ENCODE data around the gene HDAC8. TPM values are rescaled to one million over a fixed set of nuclear protein-coding genes. Genes with fewer than 3 reads are reported as not detected.
"Not testable (repeated sequence)": the region's sequence is repeated elsewhere in the genome, so short reads cannot be mapped to it uniquely, and the experiment has no call there.

Gene HDAC8
- total RNA-seq, 1 donor from 2014 or later: 39.6 TPM

GRCh38 chrX:72554448-72555140, 18.0 kb downstream of the HDAC8 start:
- ATAC-seq (ENCODE audit: low read depth): no peak

GRCh38 chrX:72552443-72552842, 20.2 kb downstream of the HDAC8 start:
- DNase-seq; ATAC-seq (ENCODE audit: low read depth); H3K27ac Mint-ChIP-seq; POLR2A ChIA-PET; H3K27me3 Mint-ChIP-seq; CTCF ChIA-PET; H3K9me3 Mint-ChIP-seq; H3K4me3 Mint-ChIP-seq; H3K4me1 Mint-ChIP-seq: not testable (repeated sequence)
- intact Hi-C loops (cut with micrococcal nuclease): loop anchor here (5.0 kb wide), 1 partner anchor 50 kb away; no protein-coding TSS in a partner anchor
- peaks cover 12% of the 10 kb centered on the region for H3K36me3 Mint-ChIP-seq (ENCODE audit: low read depth)

More at GRCh38 chrX:72554448-72555140, 18.0 kb downstream of the HDAC8 start:
- Mint-ChIP-seq H3K4me3 (no peak overlapping the region), H3K9me3 (no peaks in the 10 kb centered on the region), H3K27me3 (no peaks in the 10 kb centered on the region), H3K27ac (no peak overlapping the region), H3K36me3 (ENCODE audit: low read depth) (peaks cover 14% of the 10 kb centered on the region), H3K4me1 (peaks cover 6% of the 10 kb centered on the region)
- DNase-seq: no peak
- intact Hi-C loops (cut with micrococcal nuclease): loop anchor here (5.0 kb wide), 1 partner anchor 48 kb away; no protein-coding TSS in a partner anchor
- no peak for TF ChIP-seq CTCF (IDR thresholded peaks at IDR 0.05)
- POLR2A ChIA-PET: no interaction called here
- CTCF ChIA-PET: no interaction called here

- CTCF ChIA-PET: no interaction called here
Measured at GRCh38 chrX:72545990-72546389, 26.7 kb downstream of the HDAC8 start.

GRCh38 chrX:72540318-72540717, 32.3 kb downstream of the HDAC8 start:
- H3K4me3 Mint-ChIP-seq: no peak overlapping the region
- CTCF ChIA-PET: interaction anchor here (1.0 to 1.9 kb wide), 3 partner anchors 16 to 542 kb away, joined by 3 to 8 read pairs (median 4); no protein-coding TSS in a partner anchor
- POLR2A ChIA-PET: interaction anchor here (0.5 kb wide), 2 partner anchors 49 to 301 kb away, joined by 3 read pairs; no protein-coding TSS in a partner anchor
- H3K4me1 Mint-ChIP-seq: no peaks in the 10 kb centered on the region
- intact Hi-C loops (cut with micrococcal nuclease): loop anchor here (1.0 to 5.0 kb wide), 2 partner anchors 295 to 543 kb away; no protein-coding TSS in a partner anchor
- ATAC-seq (ENCODE audit: low read depth): no peak
- H3K27me3 Mint-ChIP-seq: no peaks in the 10 kb centered on the region
- no peak overlapping the region for H3K27ac Mint-ChIP-seq
- DNase-seq: no peak
- peaks cover 11% of the 10 kb centered on the region for H3K36me3 Mint-ChIP-seq (ENCODE audit: low read depth)
- TF ChIP-seq CTCF (IDR thresholded peaks at IDR 0.05): no peak
- no peaks in the 10 kb centered on the region for H3K9me3 Mint-ChIP-seq

More at GRCh38 chrX:72545990-72546389, 26.7 kb downstream of the HDAC8 start:
- no peak for TF ChIP-seq CTCF (IDR thresholded peaks at IDR 0.05)
- Mint-ChIP-seq H3K4me1 (no peaks in the 10 kb centered on the region), H3K36me3 (ENCODE audit: low read depth) (peaks cover 11% of the 10 kb centered on the region), H3K9me3 (no peaks in the 10 kb centered on the region), H3K4me3 (no peak overlapping the region), H3K27me3 (no peaks in the 10 kb centered on the region), H3K27ac (no peak overlapping the region)
- POLR2A ChIA-PET: no interaction called here
- intact Hi-C loops (cut with micrococcal nuclease): no loop called here
- no peak for DNase-seq
- no peak for ATAC-seq (ENCODE audit: low read depth)

GRCh38 chrX:72539822-72540221, 32.8 kb downstream of the HDAC8 start:
- Mint-ChIP-seq H3K4me3 (no peak overlapping the region), H3K27ac (no peak overlapping the region), H3K36me3 (ENCODE audit: low read depth) (peaks cover 11% of the 10 kb centered on the region), H3K9me3 (no peaks in the 10 kb centered on the region), H3K4me1 (no peaks in the 10 kb centered on the region), H3K27me3 (no peaks in the 10 kb centered on the region)
- ATAC-seq (ENCODE audit: low read depth) (no peak), DNase-seq (no peak)
- POLR2A ChIA-PET: interaction anchor here (0.5 kb wide), 1 partner anchor 49 kb away, joined by 3 read pairs; no protein-coding TSS in a partner anchor
- CTCF ChIA-PET: interaction anchor here (1.6 to 1.9 kb wide), 2 partner anchors 295 to 541 kb away, joined by 4 to 8 read pairs; no protein-coding TSS in a partner anchor
- intact Hi-C loops (cut with micrococcal nuclease): loop anchor here (1.0 to 5.0 kb wide), 2 partner anchors 295 to 543 kb away; no protein-coding TSS in a partner anchor
- TF ChIP-seq CTCF (IDR thresholded peaks at IDR 0.05): no peak
